HEK293 (cell line): Measurements from ENCODE around the gene DHRS4.
A peak's percentile ranks its signal among the peaks of the same experiment; 100 is the strongest.

Source experiments
- HOXA7 ChIP-seq: sonication (generic); formaldehyde crosslinking; IDR thresholded peaks from 2 replicates; pipeline ENCODE4 v1.8.1; 2022; ENCODE audit warnings: missing genetic modification reagents, borderline replicate concordance
- OVOL3 ChIP-seq: fragments of 450-650 bp; formaldehyde crosslinking; IDR thresholded peaks from 2 replicates; pipeline ENCODE4 v1.5.1; 2016; ENCODE audit warnings: missing biosample characterization, missing genetic modification characterization
- PRDM1 ChIP-seq: fragments of 450-650 bp; formaldehyde crosslinking; IDR thresholded peaks from 2 replicates; pipeline ENCODE4; 2016; ENCODE audit warnings: missing biosample characterization, missing genetic modification characterization
- RBAK ChIP-seq: fragments of 450-650 bp; formaldehyde crosslinking; IDR thresholded peaks from 2 replicates; pipeline ENCODE4 v1.5.1; 2016; ENCODE audit warnings: missing biosample characterization, missing genetic modification characterization
- SCRT2 ChIP-seq: fragments of 450-650 bp; formaldehyde crosslinking; IDR thresholded peaks from 2 replicates; pipeline ENCODE4 v1.5.1; 2016; ENCODE audit warnings: missing biosample characterization, missing genetic modification characterization
- ZBTB21 ChIP-seq: fragments of 450-650 bp; formaldehyde crosslinking; IDR thresholded peaks from 2 replicates; pipeline ENCODE4 v1.5.1; 2017; ENCODE audit warnings: missing biosample characterization, missing genetic modification characterization
- ZNF121 ChIP-seq: fragments of 450-650 bp; formaldehyde crosslinking; IDR thresholded peaks from 2 replicates; pipeline ENCODE4 v1.5.1; 2016; ENCODE audit warnings: missing biosample characterization, missing genetic modification characterization
- ZNF202 ChIP-seq: fragments of 450-650 bp; formaldehyde crosslinking; IDR thresholded peaks from 2 replicates; pipeline ENCODE4 v1.5.1; 2016; ENCODE audit warnings: missing biosample characterization, missing genetic modification characterization, borderline replicate concordance
- ZNF311 ChIP-seq: fragments of 450-650 bp; formaldehyde crosslinking; IDR thresholded peaks from 2 replicates; pipeline ENCODE4 v1.5.1; 2017; ENCODE audit warnings: missing biosample characterization, missing genetic modification characterization, borderline replicate concordance
- ZNF404 ChIP-seq: fragments of 450-650 bp; formaldehyde crosslinking; IDR thresholded peaks from 2 replicates; pipeline ENCODE4 v1.5.1; 2017; ENCODE audit warnings: missing biosample characterization, missing genetic modification characterization
- ZNF529 ChIP-seq: fragments of 450-650 bp; formaldehyde crosslinking; IDR thresholded peaks from 2 replicates; pipeline ENCODE4 v1.5.1; 2017; ENCODE audit warnings: missing genetic modification characterization, missing biosample characterization; ENCODE audit not compliant: insufficient replicate concordance
- ZNF544 ChIP-seq: fragments of 450-650 bp; formaldehyde crosslinking; IDR thresholded peaks from 2 replicates; pipeline ENCODE4 v1.5.0; 2017; ENCODE audit warnings: missing biosample characterization, missing genetic modification characterization
- ZNF585B ChIP-seq: fragments of 450-650 bp; formaldehyde crosslinking; IDR thresholded peaks from 2 replicates; pipeline ENCODE4 v1.5.1; 2016; ENCODE audit warnings: missing biosample characterization, missing genetic modification characterization
- ZNF621 ChIP-seq: fragments of 450-650 bp; formaldehyde crosslinking; IDR thresholded peaks from 2 replicates; pipeline ENCODE4 v1.5.1; 2017; ENCODE audit warnings: missing biosample characterization, missing genetic modification characterization
- ZNF626 ChIP-seq: fragments of 450-650 bp; sonication (Bioruptor Pico); formaldehyde crosslinking; IDR thresholded peaks from 2 replicates; pipeline ENCODE4 v1.5.1; 2018; ENCODE audit warnings: missing biosample characterization, missing genetic modification characterization, inconsistent platforms
- ZNF654 ChIP-seq: fragments of 450-650 bp; formaldehyde crosslinking; IDR thresholded peaks from 2 replicates; pipeline ENCODE4 v1.5.1; 2016; ENCODE audit warnings: low read depth, missing biosample characterization, missing genetic modification characterization
- ZNF664 ChIP-seq: fragments of 450-650 bp; formaldehyde crosslinking; IDR thresholded peaks from 2 replicates; pipeline ENCODE4 v1.5.1; 2016; ENCODE audit warnings: missing biosample characterization, missing genetic modification characterization
- ZNF792 ChIP-seq: fragments of 450-650 bp; formaldehyde crosslinking; IDR thresholded peaks from 2 replicates; pipeline ENCODE4 v1.5.1; 2016; ENCODE audit warnings: missing biosample characterization, missing genetic modification characterization
- TF ChIP-seq, protein P1 (sequence below): fragments of 450-650 bp; formaldehyde crosslinking; IDR thresholded peaks from 2 replicates; pipeline ENCODE4 v1.5.1; 2016; ENCODE audit warnings: missing biosample characterization, missing genetic modification characterization
- TF ChIP-seq, protein P2 (sequence below): fragments of 450-650 bp; formaldehyde crosslinking; IDR thresholded peaks from 2 replicates; pipeline ENCODE4 v1.5.1; 2016; ENCODE audit warnings: missing biosample characterization, missing genetic modification characterization
- TF ChIP-seq, protein P3 (sequence below): fragments of 450-650 bp; formaldehyde crosslinking; IDR thresholded peaks from 2 replicates; pipeline ENCODE4 v1.5.1; 2017; ENCODE audit warnings: missing biosample characterization, missing genetic modification characterization
- TF ChIP-seq, protein P4 (sequence below): fragments of 450-650 bp; formaldehyde crosslinking; IDR thresholded peaks from 2 replicates; pipeline ENCODE4 v1.5.1; 2017; ENCODE audit warnings: missing biosample characterization, missing genetic modification characterization
- TF ChIP-seq, protein P5 (sequence below): fragments of 450-650 bp; formaldehyde crosslinking; IDR thresholded peaks from 2 replicates; pipeline ENCODE4 v1.5.1; 2016; ENCODE audit warnings: missing biosample characterization, missing genetic modification characterization
- TF ChIP-seq, protein P6 (sequence below): fragments of 450-650 bp; formaldehyde crosslinking; IDR thresholded peaks from 2 replicates; pipeline ENCODE4 v1.5.1; 2016; ENCODE audit warnings: missing biosample characterization, missing genetic modification characterization

The DHRS4 gene

DNA sequence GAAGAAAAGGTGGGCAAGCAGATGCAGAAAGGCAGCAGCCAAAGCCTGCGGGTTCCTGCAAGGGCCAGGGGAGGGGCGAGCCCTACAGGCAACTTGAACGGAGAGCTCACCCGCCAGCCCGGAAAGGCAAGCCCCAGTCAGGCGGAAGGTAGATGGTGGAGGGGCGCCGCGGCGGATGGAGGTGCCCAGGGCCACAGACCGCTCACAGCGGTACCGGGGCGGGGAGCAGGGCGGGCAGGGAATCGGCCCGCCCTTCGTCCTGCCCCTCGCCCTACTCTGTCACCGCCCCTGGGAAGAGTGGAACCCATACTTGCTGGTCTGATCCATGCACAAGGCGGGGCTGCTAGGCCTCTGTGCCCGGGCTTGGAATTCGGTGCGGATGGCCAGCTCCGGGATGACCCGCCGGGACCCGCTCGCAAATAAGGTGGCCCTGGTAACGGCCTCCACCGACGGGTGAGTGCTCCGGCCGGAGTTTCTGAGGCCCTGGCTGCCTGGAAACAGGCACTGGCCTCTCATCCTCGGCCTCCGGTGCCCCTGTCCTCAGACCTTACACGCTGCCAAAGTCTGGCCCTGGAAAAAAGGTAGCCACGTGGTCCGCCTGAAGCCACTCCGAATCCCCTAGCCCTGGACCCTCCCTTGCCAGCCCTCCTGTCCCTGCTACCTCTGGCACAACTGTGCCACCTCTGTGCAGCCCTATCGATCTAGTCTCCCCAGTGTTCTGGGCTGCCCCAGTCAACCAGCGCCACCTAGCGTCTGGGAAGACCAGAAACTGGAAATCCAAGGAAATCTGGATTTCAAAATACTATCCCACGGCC, at the start of gene DHRS4 (continued):
- no peak; the same call in 1 of the 2 replicates for TF ChIP-seq OVOL3
- TF ChIP-seq ZNF626 (tag by site-specific recombination) = no peak
- no peak for TF ChIP-seq ZNF544
- TF ChIP-seq, protein P1, sequence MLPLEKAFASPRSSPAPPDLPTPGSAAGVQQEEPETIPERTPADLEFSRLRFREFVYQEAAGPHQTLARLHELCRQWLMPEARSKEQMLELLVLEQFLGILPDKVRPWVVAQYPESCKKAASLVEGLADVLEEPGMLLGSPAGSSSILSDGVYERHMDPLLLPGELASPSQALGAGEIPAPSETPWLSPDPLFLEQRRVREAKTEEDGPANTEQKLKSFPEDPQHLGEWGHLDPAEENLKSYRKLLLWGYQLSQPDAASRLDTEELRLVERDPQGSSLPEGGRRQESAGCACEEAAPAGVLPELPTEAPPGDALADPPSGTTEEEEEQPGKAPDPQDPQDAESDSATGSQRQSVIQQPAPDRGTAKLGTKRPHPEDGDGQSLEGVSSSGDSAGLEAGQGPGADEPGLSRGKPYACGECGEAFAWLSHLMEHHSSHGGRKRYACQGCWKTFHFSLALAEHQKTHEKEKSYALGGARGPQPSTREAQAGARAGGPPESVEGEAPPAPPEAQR (tag by site-specific recombination) = no peak
- TF ChIP-seq, protein P2, sequence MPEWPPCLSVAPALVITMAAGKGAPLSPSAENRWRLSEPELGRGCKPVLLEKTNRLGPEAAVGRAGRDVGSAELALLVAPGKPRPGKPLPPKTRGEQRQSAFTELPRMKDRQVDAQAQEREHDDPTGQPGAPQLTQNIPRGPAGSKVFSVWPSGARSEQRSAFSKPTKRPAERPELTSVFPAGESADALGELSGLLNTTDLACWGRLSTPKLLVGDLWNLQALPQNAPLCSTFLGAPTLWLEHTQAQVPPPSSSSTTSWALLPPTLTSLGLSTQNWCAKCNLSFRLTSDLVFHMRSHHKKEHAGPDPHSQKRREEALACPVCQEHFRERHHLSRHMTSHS (tag by site-specific recombination) = no peak
- no peak for TF ChIP-seq ZNF585B (tag by site-specific recombination)
- TF ChIP-seq, protein P3, sequence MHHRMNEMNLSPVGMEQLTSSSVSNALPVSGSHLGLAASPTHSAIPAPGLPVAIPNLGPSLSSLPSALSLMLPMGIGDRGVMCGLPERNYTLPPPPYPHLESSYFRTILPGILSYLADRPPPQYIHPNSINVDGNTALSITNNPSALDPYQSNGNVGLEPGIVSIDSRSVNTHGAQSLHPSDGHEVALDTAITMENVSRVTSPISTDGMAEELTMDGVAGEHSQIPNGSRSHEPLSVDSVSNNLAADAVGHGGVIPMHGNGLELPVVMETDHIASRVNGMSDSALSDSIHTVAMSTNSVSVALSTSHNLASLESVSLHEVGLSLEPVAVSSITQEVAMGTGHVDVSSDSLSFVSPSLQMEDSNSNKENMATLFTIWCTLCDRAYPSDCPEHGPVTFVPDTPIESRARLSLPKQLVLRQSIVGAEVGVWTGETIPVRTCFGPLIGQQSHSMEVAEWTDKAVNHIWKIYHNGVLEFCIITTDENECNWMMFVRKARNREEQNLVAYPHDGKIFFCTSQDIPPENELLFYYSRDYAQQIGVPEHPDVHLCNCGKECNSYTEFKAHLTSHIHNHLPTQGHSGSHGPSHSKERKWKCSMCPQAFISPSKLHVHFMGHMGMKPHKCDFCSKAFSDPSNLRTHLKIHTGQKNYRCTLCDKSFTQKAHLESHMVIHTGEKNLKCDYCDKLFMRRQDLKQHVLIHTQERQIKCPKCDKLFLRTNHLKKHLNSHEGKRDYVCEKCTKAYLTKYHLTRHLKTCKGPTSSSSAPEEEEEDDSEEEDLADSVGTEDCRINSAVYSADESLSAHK (tag by site-specific recombination) = peak; percentile 55; the same call in 1 of the 2 replicates
- 0 out of 2 replicates have a peak, but pooled peaks have one; percentile 30 for TF ChIP-seq ZBTB21 (tag by site-specific recombination)
- TF ChIP-seq ZNF121 = 0 out of 2 replicates have a peak, but pooled peaks have one; percentile 42
- peak; percentile 58 for TF ChIP-seq ZNF654 (tag by site-specific recombination)
- no peak for TF ChIP-seq HOXA7 (CRISPR knock-in tag)
- no peak for TF ChIP-seq ZNF621 (tag by site-specific recombination)
- TF ChIP-seq ZNF792 (tag by site-specific recombination) = no peak
- TF ChIP-seq, protein P4, sequence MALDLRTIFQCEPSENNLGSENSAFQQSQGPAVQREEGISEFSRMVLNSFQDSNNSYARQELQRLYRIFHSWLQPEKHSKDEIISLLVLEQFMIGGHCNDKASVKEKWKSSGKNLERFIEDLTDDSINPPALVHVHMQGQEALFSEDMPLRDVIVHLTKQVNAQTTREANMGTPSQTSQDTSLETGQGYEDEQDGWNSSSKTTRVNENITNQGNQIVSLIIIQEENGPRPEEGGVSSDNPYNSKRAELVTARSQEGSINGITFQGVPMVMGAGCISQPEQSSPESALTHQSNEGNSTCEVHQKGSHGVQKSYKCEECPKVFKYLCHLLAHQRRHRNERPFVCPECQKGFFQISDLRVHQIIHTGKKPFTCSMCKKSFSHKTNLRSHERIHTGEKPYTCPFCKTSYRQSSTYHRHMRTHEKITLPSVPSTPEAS = no peak
- TF ChIP-seq RBAK (tag by site-specific recombination) = no peak
- TF ChIP-seq ZNF529 = no peak
- TF ChIP-seq, protein P5, sequence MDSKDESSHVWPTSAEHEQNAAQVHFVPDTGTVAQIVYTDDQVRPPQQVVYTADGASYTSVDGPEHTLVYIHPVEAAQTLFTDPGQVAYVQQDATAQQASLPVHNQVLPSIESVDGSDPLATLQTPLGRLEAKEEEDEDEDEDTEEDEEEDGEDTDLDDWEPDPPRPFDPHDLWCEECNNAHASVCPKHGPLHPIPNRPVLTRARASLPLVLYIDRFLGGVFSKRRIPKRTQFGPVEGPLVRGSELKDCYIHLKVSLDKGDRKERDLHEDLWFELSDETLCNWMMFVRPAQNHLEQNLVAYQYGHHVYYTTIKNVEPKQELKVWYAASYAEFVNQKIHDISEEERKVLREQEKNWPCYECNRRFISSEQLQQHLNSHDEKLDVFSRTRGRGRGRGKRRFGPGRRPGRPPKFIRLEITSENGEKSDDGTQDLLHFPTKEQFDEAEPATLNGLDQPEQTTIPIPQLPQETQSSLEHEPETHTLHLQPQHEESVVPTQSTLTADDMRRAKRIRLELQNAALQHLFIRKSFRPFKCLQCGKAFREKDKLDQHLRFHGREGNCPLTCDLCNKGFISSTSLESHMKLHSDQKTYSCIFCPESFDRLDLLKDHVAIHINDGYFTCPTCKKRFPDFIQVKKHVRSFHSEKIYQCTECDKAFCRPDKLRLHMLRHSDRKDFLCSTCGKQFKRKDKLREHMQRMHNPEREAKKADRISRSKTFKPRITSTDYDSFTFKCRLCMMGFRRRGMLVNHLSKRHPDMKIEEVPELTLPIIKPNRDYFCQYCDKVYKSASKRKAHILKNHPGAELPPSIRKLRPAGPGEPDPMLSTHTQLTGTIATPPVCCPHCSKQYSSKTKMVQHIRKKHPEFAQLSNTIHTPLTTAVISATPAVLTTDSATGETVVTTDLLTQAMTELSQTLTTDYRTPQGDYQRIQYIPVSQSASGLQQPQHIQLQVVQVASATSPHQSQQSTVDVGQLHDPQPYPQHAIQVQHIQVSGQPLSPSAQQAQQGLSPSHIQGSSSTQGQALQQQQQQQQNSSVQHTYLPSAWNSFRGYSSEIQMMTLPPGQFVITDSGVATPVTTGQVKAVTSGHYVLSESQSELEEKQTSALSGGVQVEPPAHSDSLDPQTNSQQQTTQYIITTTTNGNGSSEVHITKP (tag by site-specific recombination) = peak; percentile 90
- TF ChIP-seq, protein P6, sequence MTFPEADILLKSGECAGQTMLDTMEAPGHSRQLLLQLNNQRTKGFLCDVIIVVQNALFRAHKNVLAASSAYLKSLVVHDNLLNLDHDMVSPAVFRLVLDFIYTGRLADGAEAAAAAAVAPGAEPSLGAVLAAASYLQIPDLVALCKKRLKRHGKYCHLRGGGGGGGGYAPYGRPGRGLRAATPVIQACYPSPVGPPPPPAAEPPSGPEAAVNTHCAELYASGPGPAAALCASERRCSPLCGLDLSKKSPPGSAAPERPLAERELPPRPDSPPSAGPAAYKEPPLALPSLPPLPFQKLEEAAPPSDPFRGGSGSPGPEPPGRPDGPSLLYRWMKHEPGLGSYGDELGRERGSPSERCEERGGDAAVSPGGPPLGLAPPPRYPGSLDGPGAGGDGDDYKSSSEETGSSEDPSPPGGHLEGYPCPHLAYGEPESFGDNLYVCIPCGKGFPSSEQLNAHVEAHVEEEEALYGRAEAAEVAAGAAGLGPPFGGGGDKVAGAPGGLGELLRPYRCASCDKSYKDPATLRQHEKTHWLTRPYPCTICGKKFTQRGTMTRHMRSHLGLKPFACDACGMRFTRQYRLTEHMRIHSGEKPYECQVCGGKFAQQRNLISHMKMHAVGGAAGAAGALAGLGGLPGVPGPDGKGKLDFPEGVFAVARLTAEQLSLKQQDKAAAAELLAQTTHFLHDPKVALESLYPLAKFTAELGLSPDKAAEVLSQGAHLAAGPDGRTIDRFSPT (tag by site-specific recombination) = peak; percentile 95
- TF ChIP-seq ZNF311 (tag by site-specific recombination) = no peak
- TF ChIP-seq ZNF664 (tag by site-specific recombination) = no peak
- TF ChIP-seq PRDM1 (tag by site-specific recombination) = no peak
- no peak for TF ChIP-seq ZNF404 (tag by site-specific recombination)
- no peak for TF ChIP-seq ZNF202 (tag by site-specific recombination)
- TF ChIP-seq SCRT2 (tag by site-specific recombination) = no peak
